WTC11 (cell line): ENCODE measurements around the gene OTUD4. TPM values are rescaled to one million over a fixed set of nuclear protein-coding genes. Genes with fewer than 3 reads are reported as not detected.

Source experiments
- ATAC-seq: fragments of 200-7000 bp; cut with Tn5 transposase; 2 replicates; pipeline ENCODE4 v1.10.0; 2021; ENCODE audit warnings: mild to moderate bottlenecking, moderate library complexity
- CTCF ChIA-PET: fragments of 300-600 bp; sonication (Branson Sonifier 250); formaldehyde crosslinking; loops from one replicate; lab custom pipeline; 2021; ENCODE audit warnings: antibody characterized with exemption; lab: Charles Lee
- POLR2A ChIA-PET: fragments of 350-600 bp; sonication (Branson Sonifier 250); formaldehyde crosslinking; loops from one replicate; lab custom pipeline; 2021; ENCODE audit warnings: antibody characterized with exemption; lab: Charles Lee
- DNase-seq: peaks from one replicate; pipeline ENCODE4 v3.0.0; 2021; ENCODE audit warnings: low spot score
- H3K27ac Mint-ChIP-seq: 2 replicates; pipeline ENCODE4 v1.8.0; 2021; ENCODE audit warnings: mixed read lengths
- H3K27me3 Mint-ChIP-seq: 2 replicates; pipeline ENCODE4 v1.8.0; 2021; ENCODE audit warnings: low read depth, mild to moderate bottlenecking, moderate library complexity, mixed read lengths
- H3K36me3 Mint-ChIP-seq: 2 replicates; pipeline ENCODE4 v1.8.0; 2021; ENCODE audit warnings: mixed read lengths
- H3K4me1 Mint-ChIP-seq: 2 replicates; pipeline ENCODE4 v1.8.0; 2022; ENCODE audit warnings: mixed read lengths
- H3K4me3 Mint-ChIP-seq: 2 replicates; pipeline ENCODE4 v1.8.0; 2021; ENCODE audit warnings: mild to moderate bottlenecking, moderate library complexity, mixed read lengths
- H3K9me3 Mint-ChIP-seq: 2 replicates; pipeline ENCODE4 v1.8.0; 2021; ENCODE audit warnings: mixed read lengths
- ATF1 ChIP-seq: sonication (generic); formaldehyde crosslinking; IDR thresholded peaks from 2 replicates; pipeline ENCODE4 v1.8.1; 2023; ENCODE audit warnings: mild to moderate bottlenecking, moderate library complexity, missing genetic modification reagents
- CREB1 ChIP-seq: sonication (generic); formaldehyde crosslinking; IDR thresholded peaks from 2 replicates; pipeline ENCODE4 v1.8.0; 2023; ENCODE audit warnings: mild to moderate bottlenecking, missing genetic modification reagents
- ESRRA ChIP-seq: sonication (generic); formaldehyde crosslinking; IDR thresholded peaks from 2 replicates; pipeline ENCODE4 v1.8.1; 2022; ENCODE audit warnings: mild to moderate bottlenecking, missing genetic modification reagents, borderline replicate concordance
- FOXJ3 ChIP-seq: sonication (generic); formaldehyde crosslinking; IDR thresholded peaks from 2 replicates; pipeline ENCODE4 v1.9.0; 2021; ENCODE audit warnings: missing genetic modification reagents, mild to moderate bottlenecking, borderline replicate concordance
- FOXK1 ChIP-seq: sonication (generic); formaldehyde crosslinking; IDR thresholded peaks from 2 replicates; pipeline ENCODE4 v1.8.0; 2022; ENCODE audit warnings: mild to moderate bottlenecking, moderate library complexity, missing genetic modification reagents
- GABPB1 ChIP-seq: sonication (generic); formaldehyde crosslinking; IDR thresholded peaks from 2 replicates; pipeline ENCODE4 v1.8.1; 2023; ENCODE audit warnings: mild to moderate bottlenecking, missing genetic modification reagents
- GTF2I ChIP-seq: fragments of 250-450 bp; sonication (Bioruptor Pico); conservative IDR thresholded peaks from 2 replicates; pipeline ENCODE4 v1.4.0; 2021; ENCODE audit warnings: mild to moderate bottlenecking
- HMGA2 ChIP-seq: fragments of 250-450 bp; sonication (Bioruptor Pico); IDR thresholded peaks from 2 replicates; pipeline ENCODE4 v1.4.0; 2021; ENCODE audit warnings: mild to moderate bottlenecking, moderate library complexity
- JUN ChIP-seq: sonication (generic); formaldehyde crosslinking; IDR thresholded peaks from 2 replicates; pipeline ENCODE4 v1.8.0; 2023; ENCODE audit warnings: mild to moderate bottlenecking, missing genetic modification reagents
- KAT7 ChIP-seq: sonication (generic); formaldehyde crosslinking; IDR thresholded peaks from 2 replicates; pipeline ENCODE4 v1.8.1; 2023; ENCODE audit warnings: missing genetic modification reagents, mild to moderate bottlenecking, borderline replicate concordance
- MYBL2 ChIP-seq: sonication (generic); formaldehyde crosslinking; IDR thresholded peaks from 2 replicates; pipeline ENCODE4 v1.8.1; 2023; ENCODE audit warnings: mild to moderate bottlenecking, moderate library complexity, missing genetic modification reagents
- NFATC4 ChIP-seq: fragments of 250-450 bp; sonication (Bioruptor Pico); IDR thresholded peaks from 2 replicates; pipeline ENCODE4 v1.9.0; 2021; ENCODE audit warnings: mild to moderate bottlenecking
- NR2C2 ChIP-seq: sonication (generic); formaldehyde crosslinking; IDR thresholded peaks from 2 replicates; pipeline ENCODE4 v1.8.0; 2022; ENCODE audit warnings: mild to moderate bottlenecking, missing genetic modification reagents
- PRRX2 ChIP-seq: fragments of 250-450 bp; sonication (Bioruptor Pico); IDR thresholded peaks from 2 replicates; pipeline ENCODE4 v1.8.0; 2021; ENCODE audit warnings: mild to moderate bottlenecking
- SMAD3 ChIP-seq: sonication (generic); formaldehyde crosslinking; IDR thresholded peaks from 2 replicates; pipeline ENCODE4 v1.8.0; 2022; ENCODE audit warnings: missing genetic modification reagents, mild to moderate bottlenecking, borderline replicate concordance
- SOX15 ChIP-seq: fragments of 250-450 bp; sonication (Bioruptor Pico); IDR thresholded peaks from 2 replicates; pipeline ENCODE4 v1.9.0; 2021; ENCODE audit warnings: mild to moderate bottlenecking
- ZBTB21 ChIP-seq: sonication (generic); formaldehyde crosslinking; IDR thresholded peaks from 2 replicates; pipeline ENCODE4 v1.8.1; 2023; ENCODE audit warnings: mild to moderate bottlenecking, missing genetic modification reagents, borderline replicate concordance
- ZNF121 ChIP-seq: sonication (generic); formaldehyde crosslinking; IDR thresholded peaks from 2 replicates; pipeline ENCODE4 v1.8.0; 2023; ENCODE audit warnings: missing genetic modification reagents
- ZNF396 ChIP-seq: fragments of 250-450 bp; sonication (Bioruptor Pico); IDR thresholded peaks from 2 replicates; pipeline ENCODE4 v1.8.0; 2021; ENCODE audit warnings: mild to moderate bottlenecking, moderate library complexity, borderline replicate concordance
- ZNF423 ChIP-seq: fragments of 250-450 bp; sonication (Bioruptor Pico); IDR thresholded peaks from 2 replicates; pipeline ENCODE4 v2.1.2; 2022; ENCODE audit warnings: mild to moderate bottlenecking, moderate library complexity
- ZNF671 ChIP-seq: fragments of 250-450 bp; sonication (Bioruptor Pico); IDR thresholded peaks from 2 replicates; pipeline ENCODE4 v1.8.0; 2021; ENCODE audit warnings: mild to moderate bottlenecking
- total RNA-seq: library from RNA; stranded (reverse); gene quantifications from 3 replicates; pipeline ENCODE4 v1.2.3, GENCODE V29; 2021
- TF ChIP-seq, protein P1 (sequence below): sonication (generic); formaldehyde crosslinking; conservative IDR thresholded peaks from 2 replicates; pipeline ENCODE4 v1.8.1; 2023; ENCODE audit warnings: mild to moderate bottlenecking, low read depth, missing genetic modification reagents, moderate library complexity
- TF ChIP-seq, protein P2 (sequence below): sonication (generic); formaldehyde crosslinking; IDR thresholded peaks from 2 replicates; pipeline ENCODE4 v1.8.0; 2022; ENCODE audit warnings: mild to moderate bottlenecking, missing genetic modification reagents
- TF ChIP-seq, protein P3 (sequence below): sonication (generic); formaldehyde crosslinking; IDR thresholded peaks from 2 replicates; pipeline ENCODE4 v1.8.0; 2022; ENCODE audit warnings: mild to moderate bottlenecking, missing genetic modification reagents
- TF ChIP-seq, protein P4 (sequence below): sonication (generic); formaldehyde crosslinking; IDR thresholded peaks from 2 replicates; pipeline ENCODE4 v1.8.1; 2023; ENCODE audit warnings: mild to moderate bottlenecking, missing genetic modification reagents, moderate library complexity
- TF ChIP-seq, protein P5 (sequence below): sonication (generic); formaldehyde crosslinking; IDR thresholded peaks from 2 replicates; pipeline ENCODE4 v1.8.1; 2023; ENCODE audit warnings: mild to moderate bottlenecking, moderate library complexity, missing genetic modification reagents
- TF ChIP-seq, protein P6 (sequence below): sonication (generic); formaldehyde crosslinking; IDR thresholded peaks from 2 replicates; pipeline ENCODE4 v1.8.0; 2022; ENCODE audit warnings: missing genetic modification reagents

OTUD4 gene
- total RNA-seq, 1 experiment from 2014 or later = 44.6 TPM

DNA sequence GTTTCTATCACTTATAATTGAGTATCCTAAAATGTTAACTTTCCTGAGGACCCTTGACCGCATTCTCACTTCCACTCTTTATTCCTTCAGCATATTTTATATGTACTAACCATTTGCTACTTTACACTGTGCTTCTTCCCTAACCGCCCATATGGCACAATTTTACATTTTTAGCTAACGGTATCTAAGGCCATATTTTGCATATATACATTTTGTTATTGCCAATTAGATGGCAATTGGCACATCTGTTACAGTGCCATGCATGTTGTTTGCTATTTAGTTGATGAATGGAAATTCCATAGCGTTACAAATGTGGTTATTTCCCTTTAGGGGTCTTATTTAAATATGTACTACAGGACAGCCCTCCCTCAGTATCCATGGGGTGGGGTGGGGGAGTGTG, 20.0 kb upstream of the OTUD4 start (continued):
- TF ChIP-seq ZNF396 (CRISPR knock-in tag) (no peak), ZNF671 (CRISPR knock-in tag) (no peak), ZNF121 (CRISPR knock-in tag) (no peak), FOXJ3 (CRISPR knock-in tag) (no peak), NR2C2 (no peak), ESRRA (CRISPR knock-in tag) (no peak), MYBL2 (CRISPR knock-in tag) (no peak), NFATC4 (CRISPR knock-in tag) (no peak), SOX15 (CRISPR knock-in tag) (no peak), ZBTB21 (no peak)
- TF ChIP-seq, protein P1, sequence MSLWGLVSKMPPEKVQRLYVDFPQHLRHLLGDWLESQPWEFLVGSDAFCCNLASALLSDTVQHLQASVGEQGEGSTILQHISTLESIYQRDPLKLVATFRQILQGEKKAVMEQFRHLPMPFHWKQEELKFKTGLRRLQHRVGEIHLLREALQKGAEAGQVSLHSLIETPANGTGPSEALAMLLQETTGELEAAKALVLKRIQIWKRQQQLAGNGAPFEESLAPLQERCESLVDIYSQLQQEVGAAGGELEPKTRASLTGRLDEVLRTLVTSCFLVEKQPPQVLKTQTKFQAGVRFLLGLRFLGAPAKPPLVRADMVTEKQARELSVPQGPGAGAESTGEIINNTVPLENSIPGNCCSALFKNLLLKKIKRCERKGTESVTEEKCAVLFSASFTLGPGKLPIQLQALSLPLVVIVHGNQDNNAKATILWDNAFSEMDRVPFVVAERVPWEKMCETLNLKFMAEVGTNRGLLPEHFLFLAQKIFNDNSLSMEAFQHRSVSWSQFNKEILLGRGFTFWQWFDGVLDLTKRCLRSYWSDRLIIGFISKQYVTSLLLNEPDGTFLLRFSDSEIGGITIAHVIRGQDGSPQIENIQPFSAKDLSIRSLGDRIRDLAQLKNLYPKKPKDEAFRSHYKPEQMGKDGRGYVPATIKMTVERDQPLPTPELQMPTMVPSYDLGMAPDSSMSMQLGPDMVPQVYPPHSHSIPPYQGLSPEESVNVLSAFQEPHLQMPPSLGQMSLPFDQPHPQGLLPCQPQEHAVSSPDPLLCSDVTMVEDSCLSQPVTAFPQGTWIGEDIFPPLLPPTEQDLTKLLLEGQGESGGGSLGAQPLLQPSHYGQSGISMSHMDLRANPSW (CRISPR knock-in tag) = no peak

DNA sequence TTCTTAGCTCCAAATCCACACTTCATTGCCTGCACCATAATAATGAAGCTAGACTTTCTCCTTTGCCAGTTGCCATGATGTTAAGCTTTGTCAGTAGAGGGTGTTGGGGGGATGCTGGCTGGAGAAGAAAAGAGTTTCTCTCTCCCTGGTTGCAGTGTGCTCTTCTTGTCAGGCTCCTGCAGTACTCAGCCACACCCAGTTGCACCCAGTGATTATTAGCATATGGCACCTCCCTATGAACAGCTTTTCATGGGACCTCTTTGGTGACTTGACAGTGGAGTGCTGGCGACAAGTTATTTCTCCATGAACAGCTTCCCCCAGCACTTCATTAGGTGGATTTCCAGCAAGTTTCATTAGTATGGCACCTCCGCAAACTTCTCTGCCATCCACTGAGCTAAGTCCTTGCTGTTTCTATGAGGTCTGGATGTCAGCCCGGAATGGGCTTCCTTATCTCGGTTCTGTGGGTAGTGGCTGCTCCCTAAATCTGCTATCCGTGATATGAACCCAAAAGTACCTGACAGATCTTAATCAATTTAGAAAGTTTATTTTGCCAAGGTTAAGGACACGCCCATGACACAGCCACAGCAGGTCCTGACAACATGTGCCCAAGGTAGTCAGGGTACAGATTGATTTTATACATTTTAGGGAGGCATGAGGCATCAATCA, 18.8 kb upstream of the OTUD4 start:
- Mint-ChIP-seq H3K9me3 (no peaks in the 10 kb centered on the region), H3K4me3 (no peak overlapping the region), H3K36me3 (no peaks in the 10 kb centered on the region), H3K27me3 (no peaks in the 10 kb centered on the region), H3K4me1 (peaks cover 6% of the 10 kb centered on the region; the same call in 1 of the 2 replicates), H3K27ac (no peak overlapping the region)
- ChIA-PET CTCF (no interaction called here), POLR2A (no interaction called here)
- DNase-seq (no peak), ATAC-seq (no peak)
- no peak for TF ChIP-seq ZNF423 (CRISPR knock-in tag)
- TF ChIP-seq HMGA2 (CRISPR knock-in tag) = no peak
- TF ChIP-seq ATF1 = no peak
- no peak for TF ChIP-seq CREB1 (CRISPR knock-in tag)
- TF ChIP-seq, protein P2, sequence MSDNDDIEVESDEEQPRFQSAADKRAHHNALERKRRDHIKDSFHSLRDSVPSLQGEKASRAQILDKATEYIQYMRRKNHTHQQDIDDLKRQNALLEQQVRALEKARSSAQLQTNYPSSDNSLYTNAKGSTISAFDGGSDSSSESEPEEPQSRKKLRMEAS = no peak
- no peak for TF ChIP-seq ESRRA (CRISPR knock-in tag)
- TF ChIP-seq, protein P3, sequence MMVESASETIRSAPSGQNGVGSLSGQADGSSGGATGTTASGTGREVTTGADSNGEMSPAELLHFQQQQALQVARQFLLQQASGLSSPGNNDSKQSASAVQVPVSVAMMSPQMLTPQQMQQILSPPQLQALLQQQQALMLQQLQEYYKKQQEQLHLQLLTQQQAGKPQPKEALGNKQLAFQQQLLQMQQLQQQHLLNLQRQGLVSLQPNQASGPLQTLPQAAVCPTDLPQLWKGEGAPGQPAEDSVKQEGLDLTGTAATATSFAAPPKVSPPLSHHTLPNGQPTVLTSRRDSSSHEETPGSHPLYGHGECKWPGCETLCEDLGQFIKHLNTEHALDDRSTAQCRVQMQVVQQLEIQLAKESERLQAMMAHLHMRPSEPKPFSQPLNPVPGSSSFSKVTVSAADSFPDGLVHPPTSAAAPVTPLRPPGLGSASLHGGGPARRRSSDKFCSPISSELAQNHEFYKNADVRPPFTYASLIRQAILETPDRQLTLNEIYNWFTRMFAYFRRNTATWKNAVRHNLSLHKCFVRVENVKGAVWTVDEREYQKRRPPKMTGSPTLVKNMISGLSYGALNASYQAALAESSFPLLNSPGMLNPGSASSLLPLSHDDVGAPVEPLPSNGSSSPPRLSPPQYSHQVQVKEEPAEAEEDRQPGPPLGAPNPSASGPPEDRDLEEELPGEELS (CRISPR knock-in tag) = no peak
- no peak for TF ChIP-seq JUN (CRISPR knock-in tag)
- TF ChIP-seq FOXK1 (CRISPR knock-in tag) = no peak
- no peak for TF ChIP-seq GTF2I
- TF ChIP-seq, protein P4, sequence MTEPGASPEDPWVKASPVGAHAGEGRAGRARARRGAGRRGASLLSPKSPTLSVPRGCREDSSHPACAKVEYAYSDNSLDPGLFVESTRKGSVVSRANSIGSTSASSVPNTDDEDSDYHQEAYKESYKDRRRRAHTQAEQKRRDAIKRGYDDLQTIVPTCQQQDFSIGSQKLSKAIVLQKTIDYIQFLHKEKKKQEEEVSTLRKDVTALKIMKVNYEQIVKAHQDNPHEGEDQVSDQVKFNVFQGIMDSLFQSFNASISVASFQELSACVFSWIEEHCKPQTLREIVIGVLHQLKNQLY = no peak
- TF ChIP-seq, protein P5, sequence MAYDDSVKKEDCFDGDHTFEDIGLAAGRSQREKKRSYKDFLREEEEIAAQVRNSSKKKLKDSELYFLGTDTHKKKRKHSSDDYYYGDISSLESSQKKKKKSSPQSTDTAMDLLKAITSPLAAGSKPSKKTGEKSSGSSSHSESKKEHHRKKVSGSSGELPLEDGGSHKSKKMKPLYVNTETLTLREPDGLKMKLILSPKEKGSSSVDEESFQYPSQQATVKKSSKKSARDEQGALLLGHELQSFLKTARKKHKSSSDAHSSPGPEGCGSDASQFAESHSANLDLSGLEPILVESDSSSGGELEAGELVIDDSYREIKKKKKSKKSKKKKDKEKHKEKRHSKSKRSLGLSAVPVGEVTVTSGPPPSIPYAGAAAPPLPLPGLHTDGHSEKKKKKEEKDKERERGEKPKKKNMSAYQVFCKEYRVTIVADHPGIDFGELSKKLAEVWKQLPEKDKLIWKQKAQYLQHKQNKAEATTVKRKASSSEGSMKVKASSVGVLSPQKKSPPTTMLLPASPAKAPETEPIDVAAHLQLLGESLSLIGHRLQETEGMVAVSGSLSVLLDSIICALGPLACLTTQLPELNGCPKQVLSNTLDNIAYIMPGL (CRISPR knock-in tag) = no peak
- TF ChIP-seq SMAD3 = no peak
- no peak for TF ChIP-seq KAT7
- TF ChIP-seq ZNF121 (CRISPR knock-in tag) = no peak
- TF ChIP-seq, protein P6, sequence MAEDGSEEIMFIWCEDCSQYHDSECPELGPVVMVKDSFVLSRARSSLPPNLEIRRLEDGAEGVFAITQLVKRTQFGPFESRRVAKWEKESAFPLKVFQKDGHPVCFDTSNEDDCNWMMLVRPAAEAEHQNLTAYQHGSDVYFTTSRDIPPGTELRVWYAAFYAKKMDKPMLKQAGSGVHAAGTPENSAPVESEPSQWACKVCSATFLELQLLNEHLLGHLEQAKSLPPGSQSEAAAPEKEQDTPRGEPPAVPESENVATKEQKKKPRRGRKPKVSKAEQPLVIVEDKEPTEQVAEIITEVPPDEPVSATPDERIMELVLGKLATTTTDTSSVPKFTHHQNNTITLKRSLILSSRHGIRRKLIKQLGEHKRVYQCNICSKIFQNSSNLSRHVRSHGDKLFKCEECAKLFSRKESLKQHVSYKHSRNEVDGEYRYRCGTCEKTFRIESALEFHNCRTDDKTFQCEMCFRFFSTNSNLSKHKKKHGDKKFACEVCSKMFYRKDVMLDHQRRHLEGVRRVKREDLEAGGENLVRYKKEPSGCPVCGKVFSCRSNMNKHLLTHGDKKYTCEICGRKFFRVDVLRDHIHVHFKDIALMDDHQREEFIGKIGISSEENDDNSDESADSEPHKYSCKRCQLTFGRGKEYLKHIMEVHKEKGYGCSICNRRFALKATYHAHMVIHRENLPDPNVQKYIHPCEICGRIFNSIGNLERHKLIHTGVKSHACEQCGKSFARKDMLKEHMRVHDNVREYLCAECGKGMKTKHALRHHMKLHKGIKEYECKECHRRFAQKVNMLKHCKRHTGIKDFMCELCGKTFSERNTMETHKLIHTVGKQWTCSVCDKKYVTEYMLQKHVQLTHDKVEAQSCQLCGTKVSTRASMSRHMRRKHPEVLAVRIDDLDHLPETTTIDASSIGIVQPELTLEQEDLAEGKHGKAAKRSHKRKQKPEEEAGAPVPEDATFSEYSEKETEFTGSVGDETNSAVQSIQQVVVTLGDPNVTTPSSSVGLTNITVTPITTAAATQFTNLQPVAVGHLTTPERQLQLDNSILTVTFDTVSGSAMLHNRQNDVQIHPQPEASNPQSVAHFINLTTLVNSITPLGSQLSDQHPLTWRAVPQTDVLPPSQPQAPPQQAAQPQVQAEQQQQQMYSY (CRISPR knock-in tag) = no peak
- no peak for TF ChIP-seq PRRX2 (CRISPR knock-in tag)
- TF ChIP-seq GABPB1 = no peak
